HG02852 (cell line): ENCODE measurements around the gene KTI12.
"Not testable (repeated sequence)": the region's sequence is repeated elsewhere in the genome, so short reads cannot be mapped to it uniquely, and the experiment has no call there.

Source experiments
- ATAC-seq: cut with Tn5 transposase; IDR thresholded peaks from one replicate; pipeline ENCODE4 v1.9.1; 2021; ENCODE audit warnings: mild to moderate bottlenecking, moderate library complexity; ENCODE audit not compliant: unreplicated experiment

KTI12 gene

GRCh38 chr1:52041551-52042185 is 8.1 kb upstream of the KTI12 start:
- ATAC-seq = no peak

GRCh38 chr1:52037909-52038308 is 4.3 kb upstream of the KTI12 start:
- ATAC-seq = no peak

- ATAC-seq = no peak
These were observed 3.8 kb upstream of the KTI12 start for GRCh38 chr1:52037402-52037814.

GRCh38 chr1:52034050-52034384 is 407 bp upstream of the KTI12 start:
- ATAC-seq = no peak

- peak; percentile 35 for ATAC-seq
These were observed 852 bp downstream of the KTI12 start for GRCh38 chr1:52032785-52033131.

GRCh38 chr1:52032124-52032784 is 1.4 kb downstream of the KTI12 start:
- peak; percentile 31 for ATAC-seq

- ATAC-seq = not testable (repeated sequence)
These were observed 4.8 kb downstream of the KTI12 start for GRCh38 chr1:52028839-52029238.

GRCh38 chr1:52028328-52028727 is 5.3 kb downstream of the KTI12 start:
- no peak for ATAC-seq

GRCh38 chr1:52026278-52026677 is 7.3 kb downstream of the KTI12 start:
- no peak for ATAC-seq

GRCh38 chr1:52022133-52022532 is 11.5 kb downstream of the KTI12 start:
- no peak for ATAC-seq

- ATAC-seq = no peak
These were observed 25.4 kb downstream of the KTI12 start for GRCh38 chr1:52008071-52008809.

- ATAC-seq = no peak
These were observed 26.2 kb downstream of the KTI12 start for GRCh38 chr1:52007215-52008002.

GRCh38 chr1:52006081-52006553 is 27.5 kb downstream of the KTI12 start:
- ATAC-seq = not testable (repeated sequence)

GRCh38 chr1:52005548-52005947 is 28.1 kb downstream of the KTI12 start:
- ATAC-seq = not testable (repeated sequence)

- no peak for ATAC-seq
These were observed 29.7 kb downstream of the KTI12 start for GRCh38 chr1:52003877-52004276.

GRCh38 chr1:52002038-52002917 is 31.3 kb downstream of the KTI12 start:
- ATAC-seq = peak; percentile 67

- ATAC-seq = no peak
These were observed 34.9 kb downstream of the KTI12 start for GRCh38 chr1:51998701-51999100.

- ATAC-seq = no peak
These were observed 35.6 kb downstream of the KTI12 start for GRCh38 chr1:51997974-51998382.

- ATAC-seq = peak; percentile 81
These were observed 43.1 kb downstream of the KTI12 start, which contains the start of gene RAB3B for GRCh38 chr1:51990478-51990965. Gene RAB3B (minus strand): TSS chr1:51990700. CDS start chr1:51977117, 13,583 bp downstream.
